BJ (cell line): ENCODE data around the gene AKIRIN2. TPM values are rescaled to one million over a fixed set of nuclear protein-coding genes. Genes with fewer than 3 reads are reported as not detected.

Experiments used
- CTCF ChIA-PET: fragments of 350-600 bp; formaldehyde crosslinking; extraction: SDS; loops from one replicate; lab custom pipeline; 2021; ENCODE audit warnings: antibody characterized with exemption, inconsistent platforms; lab: Yijun Ruan, JAX
- POLR2A ChIA-PET: fragments of 300-600 bp; sonication (Branson Sonifier 250); formaldehyde crosslinking; extraction: SDS; loops from one replicate; lab custom pipeline; 2021; ENCODE audit warnings: antibody characterized with exemption; lab: Charles Lee
- DNase-seq: peaks from one replicate; pipeline ENCODE4 v3.0.0-alpha.2; 2011; ENCODE audit warnings: low read depth
- H3K27me3 ChIP-seq: 2 replicates; pipeline ENCODE4 v1.6.0; 2011; ENCODE audit warnings: low read length; ENCODE audit not compliant: control insufficient read depth, insufficient read depth
- H3K36me3 ChIP-seq: 2 replicates; pipeline ENCODE4 v1.5.1; 2011; ENCODE audit warnings: low read length; ENCODE audit not compliant: control insufficient read depth, insufficient read depth
- H3K4me3 ChIP-seq: 2 replicates; pipeline ENCODE4 v1.5.1; 2011; ENCODE audit warnings: low read depth, mild to moderate bottlenecking, control low read depth, low read length
- polyA plus RNA-seq: library from polyadenylated mRNA; depleted of rRNA; stranded (reverse); fragments of >200 nt; gene quantifications from 2 replicates; pipeline ENCODE4 v1.2.3, GENCODE V29; 2011
- TF ChIP-seq, protein P1 (sequence below): IDR thresholded peaks from 2 replicates; pipeline ENCODE4 v1.5.1; 2011; ENCODE audit warnings: low read depth, mild to moderate bottlenecking, control low read depth, inconsistent platforms, low read length, moderate library complexity; ENCODE audit not compliant: insufficient read depth

The AKIRIN2 gene
- polyA plus RNA-seq, 1 experiment: 8.1 TPM

DNA sequence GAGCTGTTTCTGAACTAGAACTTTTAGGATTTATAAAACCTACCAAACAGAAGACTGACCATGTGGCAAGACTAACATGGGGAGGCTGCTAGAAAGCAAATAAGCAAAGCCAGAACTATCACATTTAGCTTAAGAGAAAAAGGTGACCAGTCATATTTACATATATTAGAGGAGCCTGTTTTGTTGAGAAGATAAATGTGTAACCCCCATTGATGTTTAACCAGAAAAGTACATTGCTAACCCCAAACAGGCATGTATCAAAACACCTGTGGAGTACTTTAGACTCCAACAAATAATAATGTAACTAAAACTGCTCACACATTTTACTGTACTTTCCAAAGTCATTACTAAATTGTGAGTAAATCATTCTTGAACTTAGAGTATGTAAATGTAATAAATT is 35.0 kb downstream of the AKIRIN2 start:
- no peak for DNase-seq
- H3K36me3 ChIP-seq: no peaks in the 10 kb centered on the region
- H3K27me3 ChIP-seq: no peaks in the 10 kb centered on the region
- H3K4me3 ChIP-seq: no peak overlapping the region
- TF ChIP-seq, protein P1, sequence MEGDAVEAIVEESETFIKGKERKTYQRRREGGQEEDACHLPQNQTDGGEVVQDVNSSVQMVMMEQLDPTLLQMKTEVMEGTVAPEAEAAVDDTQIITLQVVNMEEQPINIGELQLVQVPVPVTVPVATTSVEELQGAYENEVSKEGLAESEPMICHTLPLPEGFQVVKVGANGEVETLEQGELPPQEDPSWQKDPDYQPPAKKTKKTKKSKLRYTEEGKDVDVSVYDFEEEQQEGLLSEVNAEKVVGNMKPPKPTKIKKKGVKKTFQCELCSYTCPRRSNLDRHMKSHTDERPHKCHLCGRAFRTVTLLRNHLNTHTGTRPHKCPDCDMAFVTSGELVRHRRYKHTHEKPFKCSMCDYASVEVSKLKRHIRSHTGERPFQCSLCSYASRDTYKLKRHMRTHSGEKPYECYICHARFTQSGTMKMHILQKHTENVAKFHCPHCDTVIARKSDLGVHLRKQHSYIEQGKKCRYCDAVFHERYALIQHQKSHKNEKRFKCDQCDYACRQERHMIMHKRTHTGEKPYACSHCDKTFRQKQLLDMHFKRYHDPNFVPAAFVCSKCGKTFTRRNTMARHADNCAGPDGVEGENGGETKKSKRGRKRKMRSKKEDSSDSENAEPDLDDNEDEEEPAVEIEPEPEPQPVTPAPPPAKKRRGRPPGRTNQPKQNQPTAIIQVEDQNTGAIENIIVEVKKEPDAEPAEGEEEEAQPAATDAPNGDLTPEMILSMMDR: no peak
- ChIA-PET CTCF (no interaction called here), POLR2A (no interaction called here)

DNA sequence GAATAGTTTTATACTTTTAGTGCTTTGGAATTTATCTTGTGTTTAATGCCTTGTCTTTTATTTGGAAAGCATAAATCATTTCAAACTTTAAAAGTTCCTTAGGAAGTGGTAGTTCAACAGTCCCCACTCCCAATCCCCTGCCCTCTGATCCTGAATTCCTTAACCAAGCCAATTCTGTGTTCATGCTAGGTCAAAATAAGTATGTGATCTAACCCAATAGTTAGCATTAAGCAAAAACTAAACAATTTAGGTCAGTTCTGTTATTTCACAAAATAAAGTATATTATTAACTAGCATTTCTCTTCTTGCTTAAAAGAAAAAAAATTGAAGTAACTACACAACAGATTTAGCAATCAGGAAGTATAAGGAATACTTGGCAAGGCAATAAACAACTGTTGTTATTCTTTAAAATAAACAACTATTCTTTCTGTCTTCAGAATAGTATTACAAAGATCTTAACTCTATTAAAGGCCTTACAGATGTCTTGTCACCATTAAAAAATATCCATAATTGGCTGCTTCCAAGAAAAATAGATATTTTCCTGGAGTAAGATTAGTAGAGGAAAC is 37.0 kb downstream of the AKIRIN2 start:
- no peak for DNase-seq
- CTCF ChIA-PET: interaction anchor here (1.8 kb wide), 1 partner anchor 15 kb away, joined by 4 read pairs; no protein-coding TSS in a partner anchor
- POLR2A ChIA-PET: no interaction called here
- Histone ChIP-seq H3K4me3 (no peak overlapping the region), H3K36me3 (no peaks in the 10 kb centered on the region), H3K27me3 (no peaks in the 10 kb centered on the region)
- TF ChIP-seq, protein P1: no peak

DNA sequence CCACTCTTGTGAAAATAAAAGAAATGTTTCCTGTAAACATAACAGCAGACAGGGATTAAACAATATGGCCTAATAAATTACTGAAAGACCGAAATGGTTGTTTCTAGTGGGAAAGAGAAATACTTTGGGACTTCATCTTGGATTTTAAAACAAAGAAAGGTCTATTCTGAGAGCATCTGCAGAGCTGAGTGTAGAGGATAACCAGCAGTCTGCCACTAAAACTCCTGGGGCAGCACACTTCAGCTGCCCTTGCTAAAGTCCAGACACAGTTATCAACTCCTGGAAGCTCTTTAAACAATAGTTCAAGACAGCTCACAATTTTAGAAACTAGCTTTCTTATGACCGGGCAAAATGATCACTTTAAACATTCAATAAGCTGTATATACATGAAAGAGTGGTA is 38.6 kb downstream of the AKIRIN2 start:
- Histone ChIP-seq H3K27me3 (no peaks in the 10 kb centered on the region), H3K4me3 (no peak overlapping the region), H3K36me3 (no peaks in the 10 kb centered on the region)
- ChIA-PET CTCF (interaction anchor here (1.1 to 1.8 kb wide), 2 partner anchors 16 to 35 kb away, joined by 3 to 4 read pairs; no protein-coding TSS in a partner anchor), POLR2A (interaction anchor here (0.5 kb wide), 1 partner anchor 34 kb away, joined by 5 read pairs; no protein-coding TSS in a partner anchor)
- TF ChIP-seq, protein P1: no peak
- no peak for DNase-seq

- Histone ChIP-seq H3K4me3 (no peak overlapping the region), H3K36me3 (no peaks in the 10 kb centered on the region; the same call in 1 of the 2 replicates), H3K27me3 (no peaks in the 10 kb centered on the region)
- DNase-seq: no peak
- POLR2A ChIA-PET: interaction anchor here (0.6 kb wide), 1 partner anchor 36 kb away, joined by 3 read pairs; no protein-coding TSS in a partner anchor
- TF ChIP-seq, protein P1: no peak
- CTCF ChIA-PET: interaction anchor here (0.7 kb wide), 1 partner anchor 70 kb away, joined by 3 read pairs; no protein-coding TSS in a partner anchor
Observed at GRCh38 chr6:87661503-87661902, 40.5 kb downstream of the AKIRIN2 start.

DNA sequence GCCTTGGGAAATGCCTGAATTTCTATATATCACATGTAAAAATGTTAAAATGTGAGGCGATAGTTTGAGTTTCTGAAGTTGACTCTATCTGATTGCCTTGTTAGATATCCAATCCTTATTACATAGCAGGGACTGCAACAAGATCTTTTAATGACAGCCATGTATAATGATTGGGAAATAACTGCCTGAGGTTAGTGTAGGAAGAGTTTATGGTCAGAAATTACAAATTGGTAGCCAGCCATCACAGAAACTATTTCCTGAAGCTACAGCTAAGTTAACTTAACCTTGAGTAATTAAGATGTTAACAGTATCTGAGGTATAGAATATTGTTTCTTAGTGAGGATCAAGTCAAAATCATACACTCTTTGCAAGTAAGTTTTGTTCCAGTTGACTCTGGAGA is 41.0 kb downstream of the AKIRIN2 start:
- Histone ChIP-seq H3K36me3 (no peaks in the 10 kb centered on the region; the same call in 1 of the 2 replicates), H3K4me3 (no peak overlapping the region), H3K27me3 (no peaks in the 10 kb centered on the region)
- TF ChIP-seq, protein P1: no peak
- ChIA-PET POLR2A (no interaction called here), CTCF (no interaction called here)
- peak; percentile 16 for DNase-seq
